HepG2 (cell line): ENCODE measurements around the gene CUL4A. TPM values are rescaled to one million over a fixed set of nuclear protein-coding genes. Genes with fewer than 3 reads are reported as not detected.
A peak's percentile ranks its signal among the peaks of the same experiment; 100 is the strongest.

Source experiments
- ATF7 ChIP-seq, 2 experiments: fragments of 450-650 bp in 1 of 2; sonication (generic) in 1 of 2; formaldehyde crosslinking in 1 of 2; IDR thresholded peaks; 2 replicates each; pipeline versions ENCODE4 v1.4.0 to v1.6.1; 2016 to 2020; ENCODE audit warnings: antibody characterized with exemption in 1 of 2, mild to moderate bottlenecking in 1 of 2, missing genetic modification reagents in 1 of 2
- CBX5 ChIP-seq: sonication (generic); formaldehyde crosslinking; IDR thresholded peaks from 2 replicates; pipeline ENCODE4 v1.4.0; 2020; ENCODE audit warnings: missing genetic modification reagents, borderline replicate concordance
- HDAC6 ChIP-seq: fragments of 200-600 bp; sonication (generic); IDR thresholded peaks from 2 replicates; pipeline ENCODE4 v1.7.0; 2017; ENCODE audit warnings: mild to moderate bottlenecking, antibody characterized with exemption, low read length, low read depth
- HNRNPUL1 ChIP-seq: fragments of 200-400 bp; formaldehyde crosslinking; IDR thresholded peaks from 2 replicates; pipeline ENCODE4 v1.6.1; 2017; ENCODE audit warnings: low read depth, mild to moderate bottlenecking, low read length, moderate library complexity
- JDP2 ChIP-seq: sonication (generic); formaldehyde crosslinking; IDR thresholded peaks from 2 replicates; pipeline ENCODE4 v1.8.1; 2022; ENCODE audit warnings: missing genetic modification reagents, borderline replicate concordance
- NONO ChIP-seq, 2 experiments: fragments of 450-650 bp in 1 of 2; sonication (generic) in 1 of 2; formaldehyde crosslinking in 1 of 2; IDR thresholded peaks in 1 of 2; conservative IDR thresholded peaks in 1 of 2; 2 replicates each; pipeline versions ENCODE4 v1.6.1 to v1.8.0; 2017 to 2022; ENCODE audit warnings: mild to moderate bottlenecking in 1 of 2, missing genetic modification reagents in 1 of 2, moderate library complexity in 1 of 2
- STAG1 ChIP-seq: sonication (generic); formaldehyde crosslinking; IDR thresholded peaks from 2 replicates; pipeline ENCODE4 v1.4.0; 2020; ENCODE audit warnings: missing genetic modification reagents
- ZBTB42 ChIP-seq: sonication (generic); formaldehyde crosslinking; IDR thresholded peaks from 2 replicates; pipeline ENCODE4 v1.5.0; 2020; ENCODE audit warnings: mild to moderate bottlenecking, missing genetic modification reagents
- ZFP41 ChIP-seq: sonication (generic); formaldehyde crosslinking; IDR thresholded peaks from 2 replicates; pipeline ENCODE4 v1.4.0; 2020; ENCODE audit warnings: mild to moderate bottlenecking, missing genetic modification reagents, borderline replicate concordance
- ZNF292 ChIP-seq: sonication (generic); formaldehyde crosslinking; IDR thresholded peaks from 2 replicates; pipeline ENCODE4 v1.8.1; 2022; ENCODE audit warnings: mild to moderate bottlenecking, low read depth, missing genetic modification reagents, borderline replicate concordance
- ZNF333 ChIP-seq: sonication (generic); formaldehyde crosslinking; IDR thresholded peaks from 2 replicates; pipeline ENCODE4 v1.4.0; 2020; ENCODE audit warnings: mild to moderate bottlenecking, missing genetic modification reagents, borderline replicate concordance
- ZNF557 ChIP-seq: sonication (generic); formaldehyde crosslinking; IDR thresholded peaks from 2 replicates; pipeline ENCODE4 v1.4.0; 2020; ENCODE audit warnings: missing genetic modification reagents
- ZNF703 ChIP-seq: sonication (generic); formaldehyde crosslinking; IDR thresholded peaks from 2 replicates; pipeline ENCODE4 v1.5.1; 2020; ENCODE audit warnings: missing genetic modification reagents, mild to moderate bottlenecking, moderate library complexity, borderline replicate concordance
- polyA plus RNA-seq, 8 experiments: library from polyadenylated mRNA; depleted of rRNA in 3 of 8; stranded (reverse) in 7 of 8; unstranded in 1 of 8; fragments of >200 nt; fragmentation: Illumina TruSeq in 4 of 8; extraction: Trizol in 4 of 8; gene quantifications; 2 replicates each; pipeline versions ENCODE4 v1.2.1 to v1.2.3, GENCODE V29; 2011 to 2016; ENCODE audit warnings: low read depth in 4 of 8, missing spikeins in 1 of 8, mixed read lengths in 1 of 8; ENCODE audit not compliant: insufficient read depth in 1 of 8
- total RNA-seq, 5 experiments: library from RNA; depleted of rRNA; stranded (reverse); fragments of >200 nt; fragmentation: Illumina TruSeq; extraction: Trizol; gene quantifications; 2 replicates each; pipeline ENCODE4 v1.2.3, GENCODE V29; 2016; ENCODE audit warnings: low read depth in 1 of 5
- TF ChIP-seq, protein P1 (sequence below): sonication (generic); formaldehyde crosslinking; IDR thresholded peaks from 2 replicates; pipeline ENCODE4 v1.8.0; 2022; ENCODE audit warnings: mild to moderate bottlenecking, missing genetic modification reagents; ENCODE audit not compliant: insufficient replicate concordance
- TF ChIP-seq, protein P2 (sequence below): sonication (generic); formaldehyde crosslinking; IDR thresholded peaks from 2 replicates; pipeline ENCODE4 v1.4.0; 2020; ENCODE audit warnings: missing genetic modification reagents
- TF ChIP-seq, protein P3 (sequence below): IDR thresholded peaks from 2 replicates; pipeline ENCODE4 v1.6.1; 2012; ENCODE audit warnings: inconsistent platforms
- TF ChIP-seq, protein P4 (sequence below): sonication (generic); formaldehyde crosslinking; IDR thresholded peaks from 2 replicates; pipeline ENCODE4 v1.4.0; 2020; ENCODE audit warnings: missing genetic modification reagents, borderline replicate concordance
- TF ChIP-seq, protein P5 (sequence below): IDR thresholded peaks from 2 replicates; pipeline ENCODE4 v1.6.1; 2016

The CUL4A gene
- total and polyA plus RNA-seq, 2 of the 13 experiments (the other 11 are each of a cell fraction or from before 2014, with no cell fraction given): 51.2 to 75.3 TPM

DNA sequence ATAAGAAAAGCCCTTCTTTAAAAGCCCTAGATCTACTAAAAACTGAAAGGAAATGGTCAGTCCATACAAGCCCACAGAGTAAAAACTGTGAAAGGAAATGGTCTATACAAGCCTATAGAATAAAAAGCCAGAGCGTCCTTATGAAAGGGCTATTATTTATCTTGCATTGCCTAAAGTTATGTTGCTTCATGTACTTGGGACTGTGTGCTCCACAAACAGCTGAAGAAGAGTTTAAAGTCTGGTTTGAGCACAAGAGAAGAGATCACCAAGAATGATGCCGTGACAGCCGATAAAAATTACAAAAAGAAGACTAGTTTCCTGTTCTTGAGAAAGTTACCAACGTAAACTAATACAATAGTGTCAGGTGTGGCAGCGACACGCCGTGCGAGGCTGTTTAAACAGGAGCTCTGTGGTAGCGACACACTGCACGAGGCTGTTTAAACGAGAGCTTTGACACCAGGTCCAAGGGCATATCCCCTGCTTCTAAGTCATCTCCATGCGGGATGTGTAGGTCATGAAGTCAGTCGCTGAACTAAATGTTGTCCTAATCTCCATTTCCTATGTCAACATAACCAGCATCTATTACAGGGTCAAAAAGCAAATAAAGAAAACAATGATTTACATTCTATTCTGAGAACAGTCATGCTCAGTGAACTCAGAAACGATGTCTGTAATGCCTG, 25.8 kb upstream of the CUL4A start (continued):
- TF ChIP-seq, protein P1, sequence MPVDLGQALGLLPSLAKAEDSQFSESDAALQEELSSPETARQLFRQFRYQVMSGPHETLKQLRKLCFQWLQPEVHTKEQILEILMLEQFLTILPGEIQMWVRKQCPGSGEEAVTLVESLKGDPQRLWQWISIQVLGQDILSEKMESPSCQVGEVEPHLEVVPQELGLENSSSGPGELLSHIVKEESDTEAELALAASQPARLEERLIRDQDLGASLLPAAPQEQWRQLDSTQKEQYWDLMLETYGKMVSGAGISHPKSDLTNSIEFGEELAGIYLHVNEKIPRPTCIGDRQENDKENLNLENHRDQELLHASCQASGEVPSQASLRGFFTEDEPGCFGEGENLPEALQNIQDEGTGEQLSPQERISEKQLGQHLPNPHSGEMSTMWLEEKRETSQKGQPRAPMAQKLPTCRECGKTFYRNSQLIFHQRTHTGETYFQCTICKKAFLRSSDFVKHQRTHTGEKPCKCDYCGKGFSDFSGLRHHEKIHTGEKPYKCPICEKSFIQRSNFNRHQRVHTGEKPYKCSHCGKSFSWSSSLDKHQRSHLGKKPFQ (CRISPR knock-in tag): no peak
- TF ChIP-seq ZNF557 (CRISPR knock-in tag) (0 out of 2 replicates have a peak, but pooled peaks have one; percentile 17), HNRNPUL1 (no peak), ZBTB42 (CRISPR knock-in tag) (0 out of 2 replicates have a peak, but pooled peaks have one; percentile 37), NONO (IDR thresholded peaks at IDR 0.05) (no peak), NONO (CRISPR knock-in tag; conservative IDR thresholded peaks at IDR 0.05) (peak; percentile 46; the same call in 1 of the 2 replicates), CBX5 (CRISPR knock-in tag) (peak; percentile 32; the same call in 1 of the 2 replicates), ZNF292 (CRISPR knock-in tag) (peak; percentile 35; the same call in 1 of the 2 replicates), STAG1 (CRISPR knock-in tag) (no peak), ATF7 (IDR thresholded peaks at IDR 0.05) (no peak), ATF7 (CRISPR knock-in tag; IDR thresholded peaks at IDR 0.05) (peak; percentile 43; the same call in 1 of the 2 replicates), HDAC6 (no peak), ZNF703 (CRISPR knock-in tag) (no peak), ZFP41 (no peak), ZNF333 (CRISPR knock-in tag) (no peak), JDP2 (CRISPR knock-in tag) (no peak)
- TF ChIP-seq, protein P2, sequence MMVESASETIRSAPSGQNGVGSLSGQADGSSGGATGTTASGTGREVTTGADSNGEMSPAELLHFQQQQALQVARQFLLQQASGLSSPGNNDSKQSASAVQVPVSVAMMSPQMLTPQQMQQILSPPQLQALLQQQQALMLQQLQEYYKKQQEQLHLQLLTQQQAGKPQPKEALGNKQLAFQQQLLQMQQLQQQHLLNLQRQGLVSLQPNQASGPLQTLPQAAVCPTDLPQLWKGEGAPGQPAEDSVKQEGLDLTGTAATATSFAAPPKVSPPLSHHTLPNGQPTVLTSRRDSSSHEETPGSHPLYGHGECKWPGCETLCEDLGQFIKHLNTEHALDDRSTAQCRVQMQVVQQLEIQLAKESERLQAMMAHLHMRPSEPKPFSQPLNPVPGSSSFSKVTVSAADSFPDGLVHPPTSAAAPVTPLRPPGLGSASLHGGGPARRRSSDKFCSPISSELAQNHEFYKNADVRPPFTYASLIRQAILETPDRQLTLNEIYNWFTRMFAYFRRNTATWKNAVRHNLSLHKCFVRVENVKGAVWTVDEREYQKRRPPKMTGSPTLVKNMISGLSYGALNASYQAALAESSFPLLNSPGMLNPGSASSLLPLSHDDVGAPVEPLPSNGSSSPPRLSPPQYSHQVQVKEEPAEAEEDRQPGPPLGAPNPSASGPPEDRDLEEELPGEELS (CRISPR knock-in tag): peak; percentile 88
- TF ChIP-seq, protein P3, sequence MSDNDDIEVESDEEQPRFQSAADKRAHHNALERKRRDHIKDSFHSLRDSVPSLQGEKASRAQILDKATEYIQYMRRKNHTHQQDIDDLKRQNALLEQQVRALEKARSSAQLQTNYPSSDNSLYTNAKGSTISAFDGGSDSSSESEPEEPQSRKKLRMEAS: peak; percentile 84
- TF ChIP-seq, protein P4, sequence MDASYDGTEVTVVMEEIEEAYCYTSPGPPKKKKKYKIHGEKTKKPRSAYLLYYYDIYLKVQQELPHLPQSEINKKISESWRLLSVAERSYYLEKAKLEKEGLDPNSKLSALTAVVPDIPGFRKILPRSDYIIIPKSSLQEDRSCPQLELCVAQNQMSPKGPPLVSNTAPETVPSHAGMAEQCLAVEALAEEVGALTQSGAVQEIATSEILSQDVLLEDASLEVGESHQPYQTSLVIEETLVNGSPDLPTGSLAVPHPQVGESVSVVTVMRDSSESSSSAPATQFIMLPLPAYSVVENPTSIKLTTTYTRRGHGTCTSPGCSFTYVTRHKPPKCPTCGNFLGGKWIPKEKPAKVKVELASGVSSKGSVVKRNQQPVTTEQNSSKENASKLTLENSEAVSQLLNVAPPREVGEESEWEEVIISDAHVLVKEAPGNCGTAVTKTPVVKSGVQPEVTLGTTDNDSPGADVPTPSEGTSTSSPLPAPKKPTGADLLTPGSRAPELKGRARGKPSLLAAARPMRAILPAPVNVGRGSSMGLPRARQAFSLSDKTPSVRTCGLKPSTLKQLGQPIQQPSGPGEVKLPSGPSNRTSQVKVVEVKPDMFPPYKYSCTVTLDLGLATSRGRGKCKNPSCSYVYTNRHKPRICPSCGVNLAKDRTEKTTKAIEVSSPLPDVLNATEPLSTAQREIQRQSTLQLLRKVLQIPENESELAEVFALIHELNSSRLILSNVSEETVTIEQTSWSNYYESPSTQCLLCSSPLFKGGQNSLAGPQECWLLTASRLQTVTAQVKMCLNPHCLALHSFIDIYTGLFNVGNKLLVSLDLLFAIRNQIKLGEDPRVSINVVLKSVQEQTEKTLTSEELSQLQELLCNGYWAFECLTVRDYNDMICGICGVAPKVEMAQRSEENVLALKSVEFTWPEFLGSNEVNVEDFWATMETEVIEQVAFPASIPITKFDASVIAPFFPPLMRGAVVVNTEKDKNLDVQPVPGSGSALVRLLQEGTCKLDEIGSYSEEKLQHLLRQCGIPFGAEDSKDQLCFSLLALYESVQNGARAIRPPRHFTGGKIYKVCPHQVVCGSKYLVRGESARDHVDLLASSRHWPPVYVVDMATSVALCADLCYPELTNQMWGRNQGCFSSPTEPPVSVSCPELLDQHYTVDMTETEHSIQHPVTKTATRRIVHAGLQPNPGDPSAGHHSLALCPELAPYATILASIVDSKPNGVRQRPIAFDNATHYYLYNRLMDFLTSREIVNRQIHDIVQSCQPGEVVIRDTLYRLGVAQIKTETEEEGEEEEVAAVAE (CRISPR knock-in tag): no peak
- TF ChIP-seq, protein P5, sequence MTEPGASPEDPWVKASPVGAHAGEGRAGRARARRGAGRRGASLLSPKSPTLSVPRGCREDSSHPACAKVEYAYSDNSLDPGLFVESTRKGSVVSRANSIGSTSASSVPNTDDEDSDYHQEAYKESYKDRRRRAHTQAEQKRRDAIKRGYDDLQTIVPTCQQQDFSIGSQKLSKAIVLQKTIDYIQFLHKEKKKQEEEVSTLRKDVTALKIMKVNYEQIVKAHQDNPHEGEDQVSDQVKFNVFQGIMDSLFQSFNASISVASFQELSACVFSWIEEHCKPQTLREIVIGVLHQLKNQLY (CRISPR knock-in tag): peak; percentile 51; the same call in 1 of the 2 replicates
